Non-pigmented ciliary epithelial cell (primary cell): ENCODE data around the gene SRGAP2.
"Not testable (repeated sequence)": the region's sequence is repeated elsewhere in the genome, so short reads cannot be mapped to it uniquely, and the experiment has no call there.

Experiments
- DNase-seq: peaks from one replicate; pipeline ENCODE4 v3.0.0-alpha.2; 2010; ENCODE audit warnings: low read depth

The SRGAP2 gene

GRCh38 chr1:206250953-206251681 lies 47.8 kb downstream of the SRGAP2 start:
- DNase-seq: not testable (repeated sequence)

GRCh38 chr1:206252680-206253335 lies 49.5 kb downstream of the SRGAP2 start:
- DNase-seq: peak; percentile 4
